NCI-H187 treated with DMSO at 0.1 percent for 48 hours (cell line): Measurements from ENCODE around the gene ZMYND15.
"Not testable (repeated sequence)": the region's sequence is repeated elsewhere in the genome, so short reads cannot be mapped to it uniquely, and the experiment has no call there.

ENCODE experiments used
- DNase-seq: peaks from one replicate; lab custom pipeline; 2025; lab: John Stamatoyannopoulos, UW

The ZMYND15 gene, protein sequence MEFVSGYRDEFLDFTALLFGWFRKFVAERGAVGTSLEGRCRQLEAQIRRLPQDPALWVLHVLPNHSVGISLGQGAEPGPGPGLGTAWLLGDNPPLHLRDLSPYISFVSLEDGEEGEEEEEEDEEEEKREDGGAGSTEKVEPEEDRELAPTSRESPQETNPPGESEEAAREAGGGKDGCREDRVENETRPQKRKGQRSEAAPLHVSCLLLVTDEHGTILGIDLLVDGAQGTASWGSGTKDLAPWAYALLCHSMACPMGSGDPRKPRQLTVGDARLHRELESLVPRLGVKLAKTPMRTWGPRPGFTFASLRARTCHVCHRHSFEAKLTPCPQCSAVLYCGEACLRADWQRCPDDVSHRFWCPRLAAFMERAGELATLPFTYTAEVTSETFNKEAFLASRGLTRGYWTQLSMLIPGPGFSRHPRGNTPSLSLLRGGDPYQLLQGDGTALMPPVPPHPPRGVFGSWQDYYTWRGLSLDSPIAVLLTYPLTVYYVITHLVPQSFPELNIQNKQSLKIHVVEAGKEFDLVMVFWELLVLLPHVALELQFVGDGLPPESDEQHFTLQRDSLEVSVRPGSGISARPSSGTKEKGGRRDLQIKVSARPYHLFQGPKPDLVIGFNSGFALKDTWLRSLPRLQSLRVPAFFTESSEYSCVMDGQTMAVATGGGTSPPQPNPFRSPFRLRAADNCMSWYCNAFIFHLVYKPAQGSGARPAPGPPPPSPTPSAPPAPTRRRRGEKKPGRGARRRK

DNA sequence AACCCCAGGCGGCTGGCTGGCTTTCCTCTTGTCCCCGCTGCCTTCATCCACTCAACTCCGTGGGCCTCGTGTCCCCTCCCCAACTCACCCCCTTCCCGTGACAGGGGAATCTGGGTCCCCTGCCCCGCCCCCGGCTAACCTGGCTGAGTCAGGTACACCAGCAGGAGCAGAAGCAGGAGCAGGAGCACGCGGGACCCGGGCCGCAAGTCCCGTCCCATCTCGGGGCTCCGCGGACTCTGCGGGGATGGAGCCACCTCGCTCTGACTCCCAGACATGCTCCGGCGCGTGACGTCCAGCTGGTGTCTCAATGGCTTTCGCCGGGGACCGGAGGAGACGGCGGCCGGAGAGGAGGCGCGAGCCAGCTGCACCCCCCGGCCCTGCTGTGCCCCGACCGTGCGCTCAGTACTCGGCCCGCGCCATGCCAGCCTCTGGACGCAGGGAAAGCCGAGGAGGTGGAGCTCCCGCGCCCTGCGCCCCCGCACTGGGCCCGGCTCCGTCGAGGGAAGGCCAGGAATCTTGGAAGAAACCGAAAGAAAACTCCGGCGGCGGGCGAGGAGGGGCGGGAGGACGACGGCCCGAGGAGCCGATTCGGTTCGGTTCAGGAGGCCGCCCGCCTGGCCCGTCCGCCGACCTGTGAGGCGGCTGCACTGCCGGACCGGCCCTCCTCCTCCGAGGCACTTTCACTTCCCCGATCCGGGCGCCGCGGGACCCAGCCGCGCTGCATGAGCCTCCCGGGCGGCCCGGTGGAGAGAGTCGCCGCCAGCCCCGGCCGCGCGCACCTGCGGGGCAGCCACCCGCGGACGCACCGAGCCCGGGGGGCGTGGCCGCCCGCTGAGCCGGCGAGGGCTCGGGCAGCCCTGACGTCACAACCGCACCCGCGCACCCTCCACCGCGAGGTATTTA is at the start of gene ZMYND15, which contains the start of gene CXCL16:
Gene ZMYND15, plus strand, starts transcription at position 712 of the 903 bp plus-strand sequence. CDS start 716 bp downstream, outside the sequence.
Gene CXCL16, minus strand, starts transcription at position 807 of the 903 bp plus-strand sequence. Its CDS starts 589 bp downstream, at position 218.
- DNase-seq = no peak

- DNase-seq = not testable (repeated sequence)
Measured at GRCh38 chr17:4689872-4690271, 49.8 kb upstream of the ZMYND15 start.

GRCh38 chr17:4690745-4691144 is 48.9 kb upstream of the ZMYND15 start:
- DNase-seq = no peak

DNA sequence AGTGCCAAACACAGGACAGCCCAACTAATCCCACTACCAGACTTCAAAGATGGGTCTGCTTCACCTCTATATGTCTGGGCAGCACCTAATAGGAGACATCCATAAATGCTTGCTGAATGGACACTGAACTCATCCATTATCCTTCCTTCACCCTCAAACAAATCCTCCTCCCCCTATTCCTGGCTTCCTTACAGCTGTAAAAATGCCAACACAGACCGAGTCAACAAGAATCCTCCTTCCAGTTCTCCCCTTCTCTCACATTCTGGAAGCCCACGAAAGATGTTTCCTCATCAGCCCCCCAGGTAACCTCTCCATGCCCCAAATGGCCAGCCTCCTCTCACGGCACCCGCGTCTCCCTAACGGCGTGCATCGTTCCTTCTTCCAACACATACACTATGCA is 47.9 kb upstream of the ZMYND15 start:
- no peak for DNase-seq

DNA sequence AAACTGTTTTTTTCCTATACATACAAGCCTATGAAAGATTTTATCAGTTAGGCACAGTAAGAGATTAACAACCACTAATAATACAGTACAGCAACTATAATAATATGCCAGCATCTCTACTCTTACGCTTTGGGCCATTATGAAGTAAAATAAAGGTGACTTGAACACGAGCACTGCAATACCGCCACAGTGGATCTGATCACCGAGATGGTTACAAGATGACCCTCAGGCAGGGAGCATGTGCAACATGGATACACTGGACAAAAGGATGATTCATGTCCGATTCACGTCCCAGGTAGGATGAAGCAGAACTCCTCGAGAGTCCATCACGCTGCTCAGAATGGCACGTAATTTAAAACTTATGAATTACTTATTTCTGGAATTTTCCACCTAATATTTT is 46.2 kb upstream of the ZMYND15 start:
- no peak for DNase-seq

DNA sequence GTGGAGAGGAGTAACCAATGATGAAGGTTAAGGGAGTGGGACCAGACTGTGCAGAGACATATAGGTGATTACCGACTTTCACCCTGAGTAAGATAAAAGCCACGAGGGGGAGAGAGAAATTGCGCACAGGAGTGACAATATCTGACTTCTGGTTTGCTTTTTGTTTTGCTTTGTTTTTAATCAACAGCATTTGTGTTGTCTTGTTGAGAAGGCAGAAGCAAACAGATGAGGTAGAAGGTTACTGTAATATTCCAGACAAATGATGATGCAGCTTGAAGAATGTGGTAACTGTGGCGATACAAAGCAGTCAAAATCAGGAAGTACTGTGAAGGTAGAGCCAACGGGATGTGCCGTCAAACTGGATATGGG is 43.2 kb upstream of the ZMYND15 start:
- DNase-seq = no peak

- DNase-seq = not testable (repeated sequence)
Measured at GRCh38 chr17:4699401-4700056, 40.1 kb upstream of the ZMYND15 start.

DNA sequence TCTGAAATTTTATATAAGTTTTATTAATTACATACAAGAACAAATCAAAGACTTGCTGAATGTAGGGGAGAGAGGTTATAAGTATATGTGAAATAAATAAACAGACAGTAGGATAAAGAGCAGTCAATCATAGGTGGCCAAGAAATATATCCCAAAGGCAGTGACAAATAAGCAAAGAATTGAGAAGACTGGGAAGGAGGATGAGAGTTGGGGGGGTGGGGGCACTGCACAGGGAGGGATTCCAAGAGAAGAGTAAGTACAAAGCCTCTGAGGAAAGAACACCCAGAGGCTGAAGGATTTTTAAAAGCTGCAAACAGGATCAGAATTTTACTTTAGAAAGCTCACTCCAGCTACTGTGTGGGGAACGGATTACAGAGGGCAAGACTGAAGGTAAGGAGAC is 38.5 kb upstream of the ZMYND15 start:
- DNase-seq = no peak

- DNase-seq = no peak
Measured at GRCh38 chr17:4703330-4703691, 36.3 kb upstream of the ZMYND15 start.

DNA sequence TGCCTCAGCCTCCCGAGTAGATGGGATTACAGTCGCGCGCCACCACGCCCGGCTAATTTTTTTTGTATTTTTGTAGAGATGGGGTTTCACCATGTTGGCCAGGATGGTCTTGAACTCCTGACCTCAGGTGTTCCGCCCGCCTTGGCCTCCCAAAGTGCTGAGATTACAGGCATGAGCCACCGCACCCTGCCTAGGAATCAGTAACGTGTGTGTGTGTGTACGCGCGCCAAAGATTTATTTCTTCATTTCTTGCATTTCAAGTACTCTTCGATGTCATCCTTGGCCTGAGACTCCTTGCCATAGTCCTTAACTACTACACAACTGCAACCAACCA is 35.1 kb upstream of the ZMYND15 start:
- DNase-seq = not testable (repeated sequence)

DNA sequence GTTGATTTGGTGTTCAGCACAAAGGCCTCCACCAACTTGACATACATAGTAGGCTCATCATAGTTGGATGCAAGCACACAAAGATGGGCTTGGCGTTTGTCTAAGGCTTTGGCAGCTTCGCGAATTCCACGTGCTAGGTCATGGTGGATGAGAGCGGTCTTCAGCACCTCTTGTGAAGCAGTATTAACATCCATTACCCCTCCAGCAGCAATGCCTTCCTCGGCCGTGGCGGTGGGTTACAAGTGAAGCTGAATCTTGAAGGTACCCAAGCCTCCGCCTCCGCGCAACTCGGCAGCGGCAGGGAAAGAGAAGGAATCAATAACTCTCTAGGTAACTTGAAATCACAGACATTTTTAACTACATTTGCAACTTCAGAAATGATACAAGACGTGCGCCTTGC is 34.6 kb upstream of the ZMYND15 start:
- DNase-seq = no peak

- no peak for DNase-seq
Measured at GRCh38 chr17:4706121-4706520, 33.5 kb upstream of the ZMYND15 start.

DNA sequence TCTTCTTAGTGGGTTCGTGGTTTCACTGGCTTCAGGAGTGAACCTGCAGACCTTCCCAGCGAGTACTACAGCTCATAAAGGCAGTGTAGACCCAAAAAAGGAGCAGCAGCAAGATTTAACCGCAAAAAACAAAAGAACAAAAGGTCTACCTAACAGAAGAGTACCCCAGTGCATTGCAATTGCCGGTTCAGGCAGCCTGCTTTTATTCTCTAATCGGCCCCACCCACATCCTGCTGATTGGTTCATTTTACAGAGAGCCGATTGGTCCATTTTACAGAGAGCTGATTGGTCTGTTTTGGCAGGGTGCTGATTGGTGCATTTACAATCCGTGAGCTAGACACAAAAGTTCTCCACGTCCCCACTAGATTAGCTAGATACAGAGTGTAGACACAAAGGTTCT is 31.2 kb upstream of the ZMYND15 start:
- no peak for DNase-seq

GRCh38 chr17:4709794-4710692 is 29.6 kb upstream of the ZMYND15 start, which contains the start of gene ARRB2:
Gene ARRB2 (plus strand): TSS chr17:4710632. CDS start chr17:4710722, 90 bp downstream.
- DNase-seq = peak; percentile 78

DNA sequence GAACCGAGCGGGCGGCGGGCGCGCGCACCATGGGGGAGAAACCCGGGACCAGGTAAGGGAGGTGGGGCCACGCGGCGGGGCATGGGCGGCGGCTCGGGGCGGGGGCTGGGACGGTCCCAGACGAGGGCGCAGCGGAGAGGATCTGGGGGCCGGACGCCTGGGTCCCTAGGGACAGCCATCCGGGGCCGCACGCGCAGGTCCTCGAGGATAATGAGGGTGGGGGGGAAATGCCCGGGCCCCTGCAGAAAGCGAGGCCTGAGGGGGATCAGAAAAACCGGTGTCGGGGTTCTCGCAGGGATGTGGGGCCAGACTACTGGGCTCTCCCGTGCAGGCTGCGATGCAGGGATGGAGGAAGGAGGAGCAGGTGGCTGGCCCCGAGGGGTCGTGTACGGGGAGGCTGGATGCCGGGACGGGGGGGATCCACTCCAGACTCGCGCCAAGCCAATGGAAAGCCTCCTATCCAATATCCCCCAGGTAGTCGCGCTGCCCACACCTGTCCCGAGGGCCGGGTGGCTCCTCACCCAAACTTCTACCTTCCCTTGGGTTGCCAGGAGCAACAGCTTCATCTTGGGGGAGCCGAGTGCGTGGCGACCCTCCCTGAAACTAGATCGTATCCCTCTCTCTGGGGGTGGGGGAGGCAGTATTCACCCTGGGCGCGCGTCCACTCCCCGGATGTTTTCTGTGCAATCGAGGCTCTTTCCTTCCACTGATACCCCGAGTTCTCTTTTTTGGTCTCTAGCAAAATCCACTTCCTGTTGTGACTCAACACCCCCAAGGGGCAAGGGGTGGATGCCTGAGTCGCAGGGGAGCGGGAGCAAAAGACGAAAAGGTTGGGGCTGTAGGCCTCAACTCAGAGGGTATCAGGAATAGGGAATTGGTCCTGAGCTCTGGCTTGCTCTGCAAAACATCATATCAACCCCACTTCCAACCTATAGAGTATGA is 28.7 kb upstream of the ZMYND15 start:
- DNase-seq = no peak

DNA sequence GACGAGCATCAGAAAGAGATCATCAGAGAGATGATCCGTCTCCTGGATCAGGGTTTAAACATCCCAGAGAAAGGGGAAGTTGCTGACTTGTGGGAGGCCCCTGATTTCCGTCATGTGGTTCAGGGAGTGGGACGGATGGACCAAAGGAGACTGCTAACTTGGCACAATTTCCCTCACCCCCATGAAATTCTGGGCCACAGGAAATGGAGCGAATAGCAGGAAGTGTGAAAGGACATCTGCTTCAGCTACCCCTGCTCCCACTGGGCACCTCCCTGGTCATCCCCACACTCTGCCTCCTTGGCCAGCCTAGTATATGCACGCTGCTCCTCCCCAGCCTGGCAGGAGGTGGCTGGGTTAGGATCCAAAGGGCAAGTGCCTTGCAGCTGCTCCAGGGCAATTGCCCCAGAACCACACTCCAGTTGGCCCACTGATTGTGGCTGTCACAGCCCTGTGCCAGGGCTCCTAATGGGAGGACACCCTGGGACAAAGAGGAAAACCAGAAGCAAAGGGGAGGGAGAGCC is 27.9 kb upstream of the ZMYND15 start:
- DNase-seq = no peak

GRCh38 chr17:4712526-4712925 is 27.1 kb upstream of the ZMYND15 start:
- DNase-seq = no peak

DNA sequence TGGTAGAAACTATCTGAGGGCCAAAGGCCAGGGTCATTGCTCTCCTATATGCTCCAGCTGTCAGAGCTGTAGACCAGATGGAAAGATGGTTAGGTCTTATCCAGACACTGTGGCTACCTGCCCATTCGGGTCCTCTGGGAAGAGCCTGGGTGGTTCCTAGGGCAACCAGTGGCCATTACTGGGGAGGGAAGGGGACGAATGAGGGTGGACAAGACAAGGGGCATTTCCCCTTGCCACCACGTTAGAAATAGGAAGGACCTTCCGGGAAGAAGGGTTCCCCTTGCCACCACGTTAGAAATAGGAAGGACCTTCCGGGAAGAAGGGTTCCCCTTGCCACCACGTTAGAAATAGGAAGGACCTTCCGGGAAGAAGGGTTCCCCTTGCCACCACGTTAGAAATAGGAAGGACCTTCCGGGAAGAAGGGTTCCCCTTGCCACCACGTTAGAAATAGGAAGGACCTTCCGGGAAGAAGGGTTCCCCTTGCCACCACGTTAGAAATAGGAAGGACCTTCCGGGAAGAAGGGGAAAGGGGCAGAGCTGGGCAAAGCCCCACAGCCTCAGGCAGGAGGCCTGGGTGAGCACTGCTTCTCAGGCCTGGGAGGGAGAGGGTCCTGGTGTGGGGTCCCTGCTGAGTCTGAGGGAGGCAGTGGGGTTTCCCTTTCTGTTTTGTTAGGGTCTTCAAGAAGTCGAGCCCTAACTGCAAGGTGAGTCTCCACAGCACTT is 25.1 kb upstream of the ZMYND15 start:
- DNase-seq = not testable (repeated sequence)
